GM18498 (cell line): Measurements from ENCODE around the gene SH3RF3.
A peak's percentile ranks its signal among the peaks of the same experiment; 100 is the strongest.

Source experiments
- ATAC-seq: cut with Tn5 transposase; IDR thresholded peaks from one replicate; pipeline ENCODE4 v1.9.1; 2021; ENCODE audit warnings: mild to moderate bottlenecking, moderate library complexity; ENCODE audit not compliant: unreplicated experiment

SH3RF3 gene

GRCh38 chr2:109199790-109200189 is 70.8 kb downstream of the SH3RF3 start:
- no peak for ATAC-seq

- no peak for ATAC-seq
Measured at GRCh38 chr2:109200616-109201464, 71.8 kb downstream of the SH3RF3 start.

- ATAC-seq: no peak
Measured at GRCh38 chr2:109201465-109202327, 72.7 kb downstream of the SH3RF3 start.

- ATAC-seq: no peak
Measured at GRCh38 chr2:109202486-109202885, 73.5 kb downstream of the SH3RF3 start.

- no peak for ATAC-seq
Measured at GRCh38 chr2:109203246-109204011, 74.4 kb downstream of the SH3RF3 start.

- ATAC-seq: no peak
Measured at GRCh38 chr2:109204412-109204811, 75.4 kb downstream of the SH3RF3 start.

- ATAC-seq: no peak
Measured at GRCh38 chr2:109205447-109205846, 76.4 kb downstream of the SH3RF3 start.

GRCh38 chr2:109206569-109207146 is 77.7 kb downstream of the SH3RF3 start:
- ATAC-seq: no peak

GRCh38 chr2:109207176-109207575 is 78.2 kb downstream of the SH3RF3 start:
- no peak for ATAC-seq

GRCh38 chr2:109208071-109208950 is 79.3 kb downstream of the SH3RF3 start:
- no peak for ATAC-seq

GRCh38 chr2:109208951-109209335 is 79.9 kb downstream of the SH3RF3 start:
- no peak for ATAC-seq

GRCh38 chr2:109209412-109209811 is 80.4 kb downstream of the SH3RF3 start:
- ATAC-seq: no peak

GRCh38 chr2:109209941-109210340 is 80.9 kb downstream of the SH3RF3 start:
- no peak for ATAC-seq

- no peak for ATAC-seq
Measured at GRCh38 chr2:109210431-109211200, 81.6 kb downstream of the SH3RF3 start.

GRCh38 chr2:109211315-109211714 is 82.3 kb downstream of the SH3RF3 start:
- ATAC-seq: no peak

GRCh38 chr2:109212836-109213563 is 84.0 kb downstream of the SH3RF3 start:
- no peak for ATAC-seq

GRCh38 chr2:109213646-109214433 is 84.8 kb downstream of the SH3RF3 start:
- peak; percentile 73 for ATAC-seq
